ENCODE results near the gene AUTS2.

Gene AUTS2

GRCh38 chr7:69659983-69660382 lies 61.7 kb downstream of the AUTS2 start:
- no peak for DNase-seq

- no peak for DNase-seq
Measured at GRCh38 chr7:69661342-69661741, 63.1 kb downstream of the AUTS2 start.

GRCh38 chr7:69663911-69664832 lies 65.9 kb downstream of the AUTS2 start:
- DNase-seq: peak in 1 of 2 donors; percentile 18

- no peak for DNase-seq
Measured at GRCh38 chr7:69665369-69665768, 67.1 kb downstream of the AUTS2 start.

- no peak for DNase-seq
Measured at GRCh38 chr7:69668339-69668870, 70.1 kb downstream of the AUTS2 start.

- no peak for DNase-seq
Measured at GRCh38 chr7:69670701-69671100, 72.4 kb downstream of the AUTS2 start.

GRCh38 chr7:69673074-69673473 lies 74.8 kb downstream of the AUTS2 start:
- no peak for DNase-seq

GRCh38 chr7:69674701-69675182 lies 76.5 kb downstream of the AUTS2 start:
- no peak for DNase-seq

GRCh38 chr7:69676247-69676646 lies 78.0 kb downstream of the AUTS2 start:
- no peak for DNase-seq

GRCh38 chr7:69677054-69677852 lies 79.0 kb downstream of the AUTS2 start:
- DNase-seq: no peak

- DNase-seq: no peak
Measured at GRCh38 chr7:69677881-69678493, 79.7 kb downstream of the AUTS2 start.

GRCh38 chr7:69678494-69679187 lies 80.4 kb downstream of the AUTS2 start:
- no peak for DNase-seq

- no peak for DNase-seq
Measured at GRCh38 chr7:69681181-69681580, 82.9 kb downstream of the AUTS2 start.

- no peak for DNase-seq
Measured at GRCh38 chr7:69682518-69682917, 84.2 kb downstream of the AUTS2 start.

- no peak for DNase-seq
Measured at GRCh38 chr7:69683002-69683401, 84.7 kb downstream of the AUTS2 start.

GRCh38 chr7:69684369-69685292 lies 86.4 kb downstream of the AUTS2 start:
- no peak for DNase-seq

GRCh38 chr7:69685293-69685631 lies 87.0 kb downstream of the AUTS2 start:
- no peak for DNase-seq

- DNase-seq: no peak
Measured at GRCh38 chr7:69686366-69686765, 88.1 kb downstream of the AUTS2 start.

- no peak for DNase-seq
Measured at GRCh38 chr7:69687739-69688433, 89.6 kb downstream of the AUTS2 start.

GRCh38 chr7:69690329-69690728 lies 92.1 kb downstream of the AUTS2 start:
- DNase-seq: no peak

GRCh38 chr7:69691327-69691726 lies 93.1 kb downstream of the AUTS2 start:
- DNase-seq: no peak

Data from CD4-positive, alpha-beta T cell treated with Interleukin-1 beta for 1 hour (primary cell).